Right lobe of liver (tissue), 6 donors: ENCODE measurements around the gene LYRM7. TPM values are rescaled to one million over a fixed set of nuclear protein-coding genes. Genes with fewer than 3 reads are reported as not detected.

Experiments
- ATAC-seq, 4 donors: fragments of 200-7000 bp; cut with Tn5 transposase; one replicate each; pipeline ENCODE4 v1.9.1; 2020; ENCODE audit warnings: mild to moderate bottlenecking in 4 of 4, moderate library complexity in 4 of 4
- DNase-seq, 3 donors: peaks; one replicate each; pipeline ENCODE4 v3.0.0-alpha.2; 2020
- H3K27ac ChIP-seq, 3 donors: fragments of 200-600 bp; one replicate each; pipeline ENCODE4 v1.8.0; 2022
- H3K27me3 ChIP-seq, 2 donors: fragments of 200-600 bp; one replicate each; pipeline ENCODE4 v1.8.0; 2022
- H3K36me3 ChIP-seq, 4 donors: fragments of 200-600 bp; sonication (generic) in 1 of 4; one replicate each; pipeline versions ENCODE4 v1.5.1 to v1.8.0; 2017 to 2022; ENCODE audit warnings: control low read depth in 1 of 4
- H3K4me1 ChIP-seq, 4 donors: fragments of 200-600 bp; sonication (generic) in 1 of 4; one replicate each; pipeline versions ENCODE4 v1.5.1 to v1.8.0; 2017 to 2022; ENCODE audit warnings: control low read depth in 1 of 4
- H3K4me3 ChIP-seq, 3 donors: fragments of 200-600 bp; one replicate each; pipeline ENCODE4 v1.8.0; 2022
- H3K9me3 ChIP-seq, 4 donors: fragments of 200-600 bp; sonication (generic) in 1 of 4; one replicate each; pipeline versions ENCODE4 v1.5.1 to v1.8.0; 2017 to 2022; ENCODE audit warnings: control low read depth in 1 of 4
- CTCF ChIP-seq, 4 donors: fragments of 200-600 bp in 3 of 4; fragments of 450-650 bp in 1 of 4; IDR thresholded peaks; one replicate each; pipeline versions ENCODE4 v1.5.1 to v1.8.0; 2016 to 2022; ENCODE audit warnings: antibody characterized with exemption in 4 of 4, mild to moderate bottlenecking in 2 of 4
- POLR2A ChIP-seq: fragments of 450-650 bp; IDR thresholded peaks from one replicate; pipeline ENCODE4 v1.6.1; 2017; ENCODE audit warnings: antibody characterized with exemption, mild to moderate bottlenecking
- WGBS: methylation state at CpG from one replicate; pipeline ENCODE4 v1.1.6; 2018; ENCODE audit warnings: low coverage, low lambda C conversion rate; ENCODE audit not compliant: insufficient coverage; ENCODE audit errors: missing lambda C conversion rate; 5-methylcytosine and 5-hydroxymethylcytosine counted together
- intact Hi-C, 2 donors: fragments of 100-400 bp; cut with DNase I; formaldehyde crosslinking; loops; one replicate each; pipeline versions ENCODE4 v1.11.2 to v1.14.1; 2022
- total RNA-seq, 6 experiments: library from RNA; depleted of rRNA in 2 of 6; stranded (reverse); fragments of >200 nt in 2 of 6; fragmentation: NEBNext Ultra II Directional in 3 of 6; extraction: Animal tissue kit (Norgen Biotek cat#: 25700) in 3 of 6; gene quantifications; one replicate each; pipeline versions ENCODE4 v1.1.0 to v1.2.4, GENCODE V29; 2016 to 2023
- donor health status: DM: no; HTN: yes; CAD: no.
- donor health status: DM: no; HTN: no; CAD: no.
- donor health status: DM: no; HTN: no; CAD: no.
- donor health status: DM: no; HTN: yes; CAD: no.
- donor health status: DM: no; HTN: yes; CAD: no.

Gene LYRM7
- total RNA-seq, 6 experiments from 2014 or later, result 4.4 to 9.5 (median 5.6) TPM

GRCh38 chr5:131245312-131245711, 74.6 kb downstream of the LYRM7 start:
- Histone ChIP-seq H3K27me3 (no peaks in the 10 kb centered on the region), H3K9me3 (no peaks in the 10 kb centered on the region), H3K36me3 (no peaks in the 10 kb centered on the region), H3K27ac (no peak overlapping the region), H3K4me3 (no peak overlapping the region), H3K4me1 (no peaks in the 10 kb centered on the region)
- DNase-seq (no peak), ATAC-seq (no peak)
- intact Hi-C loops, result no loop called here
- TF ChIP-seq POLR2A (no peak), CTCF (IDR thresholded peaks at IDR 0.05) (no peak)

GRCh38 chr5:131245948-131246347, 75.2 kb downstream of the LYRM7 start:
- no peaks in the 10 kb centered on the region for H3K9me3 ChIP-seq
- intact Hi-C loops, result no loop called here
- TF ChIP-seq CTCF (IDR thresholded peaks at IDR 0.05) (no peak), POLR2A (no peak)
- no peaks in the 10 kb centered on the region for H3K4me1 ChIP-seq
- no peak overlapping the region for H3K27ac ChIP-seq
- no peak overlapping the region for H3K4me3 ChIP-seq
- ATAC-seq, result no peak
- H3K27me3 ChIP-seq, result no peaks in the 10 kb centered on the region
- WGBS, result 94% methylated on average over 2 of the region's 2 CpGs
- no peaks in the 10 kb centered on the region for H3K36me3 ChIP-seq
- DNase-seq, result no peak

GRCh38 chr5:131246504-131246903, 75.8 kb downstream of the LYRM7 start:
- 84% methylated on average over 3 of the region's 4 CpGs for WGBS
- H3K27ac ChIP-seq, result no peak overlapping the region
- no peaks in the 10 kb centered on the region for H3K27me3 ChIP-seq
- H3K4me3 ChIP-seq, result no peak overlapping the region
- H3K9me3 ChIP-seq, result no peaks in the 10 kb centered on the region
- ATAC-seq (no peak), DNase-seq (no peak)
- TF ChIP-seq CTCF (IDR thresholded peaks at IDR 0.05) (no peak), POLR2A (no peak)
- H3K4me1 ChIP-seq, result no peaks in the 10 kb centered on the region
- intact Hi-C loops, result no loop called here
- no peaks in the 10 kb centered on the region for H3K36me3 ChIP-seq

GRCh38 chr5:131250751-131251475, 80.2 kb downstream of the LYRM7 start:
- intact Hi-C loops, result no loop called here
- ATAC-seq (peak in 1 of 4 donors; percentile 31), DNase-seq (no peak)
- H3K9me3 ChIP-seq, result no peaks in the 10 kb centered on the region
- H3K4me3 ChIP-seq, result no peak overlapping the region
- TF ChIP-seq CTCF (IDR thresholded peaks at IDR 0.05), result no peak
- no peak for TF ChIP-seq POLR2A
- no peaks in the 10 kb centered on the region for H3K27me3 ChIP-seq
- no peaks in the 10 kb centered on the region for H3K36me3 ChIP-seq
- 59% methylated on average over 3 of the region's 3 CpGs for WGBS
- H3K27ac ChIP-seq, result no peak overlapping the region
- no peaks in the 10 kb centered on the region for H3K4me1 ChIP-seq
